HL-60 (cell line): ENCODE results near the gene KRTAP2-1.

Source experiments
- DNase-seq, 2 experiments: peaks; one replicate each; pipeline ENCODE4 v3.0.0-alpha.2; 2010 to 2020; ENCODE audit warnings: low read depth in 1 of 2, low spot score in 1 of 2
- H3K27ac ChIP-seq: fragments of 250-450 bp; sonication (Bioruptor Pico); replicated peaks from 2 replicates; pipeline ENCODE4 v1.5.1; 2020; ENCODE audit warnings: mild to moderate bottlenecking, moderate library complexity
- H3K27me3 ChIP-seq: fragments of 250-450 bp; sonication (Bioruptor Pico); 2 replicates; pipeline ENCODE4 v1.5.1; 2021; ENCODE audit warnings: mild to moderate bottlenecking, moderate library complexity; ENCODE audit not compliant: insufficient read depth, poor library complexity, severe bottlenecking
- H3K4me3 ChIP-seq: replicated peaks from 2 replicates; pipeline ENCODE4 v1.5.1; 2011; ENCODE audit warnings: mild to moderate bottlenecking, control low read depth, low read length; ENCODE audit not compliant: insufficient read depth
- CTCF ChIP-seq: IDR thresholded peaks from one replicate; pipeline ENCODE4 v1.5.1; 2011; ENCODE audit warnings: low read length, control low read depth, inconsistent platforms; ENCODE audit not compliant: insufficient read depth
- GABPA ChIP-seq: IDR thresholded peaks from 2 replicates; pipeline ENCODE4 v1.6.1; 2012; ENCODE audit warnings: low read depth
- POLR2AphosphoS5 ChIP-seq: IDR thresholded peaks from 2 replicates; pipeline ENCODE4 v1.6.1; 2012; ENCODE audit warnings: low read depth
- REST ChIP-seq: IDR thresholded peaks from 2 replicates; pipeline ENCODE4 v1.6.1; 2012; ENCODE audit warnings: low read depth; ENCODE audit not compliant: insufficient replicate concordance
- SPI1 ChIP-seq: IDR thresholded peaks from 2 replicates; pipeline ENCODE4 v1.6.1; 2012; ENCODE audit warnings: low read depth, mild to moderate bottlenecking, borderline replicate concordance

The KRTAP2-1 gene

DNA sequence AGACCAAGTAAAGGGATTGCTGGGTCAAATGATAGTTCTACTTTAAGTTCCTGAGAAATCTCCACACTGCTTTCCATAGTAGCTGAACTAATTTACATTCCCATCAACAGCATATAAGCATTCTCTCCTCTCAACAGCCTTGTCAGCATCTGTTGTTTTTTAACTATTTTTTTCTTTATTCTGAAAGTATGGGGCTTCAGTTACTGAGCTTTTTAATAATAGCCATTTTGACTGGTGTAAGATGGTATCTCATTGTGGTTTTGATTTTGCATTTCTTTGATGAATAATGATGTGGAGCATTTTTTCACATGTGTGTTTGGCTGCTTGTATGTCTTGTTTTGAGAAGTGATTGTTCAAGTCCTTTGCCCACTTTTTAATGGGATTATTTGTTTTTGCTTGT lies 5.5 kb upstream of the KRTAP2-1 start:
- H3K27me3 ChIP-seq = no peaks in the 10 kb centered on the region
- no peak overlapping the region for H3K27ac ChIP-seq
- TF ChIP-seq SPI1 (no peak), GABPA (no peak), REST (no peak), CTCF (no peak)
- no peak overlapping the region for H3K4me3 ChIP-seq
- DNase-seq = no peak

GRCh38 chr17:41049110-41049509 lies 2.0 kb upstream of the KRTAP2-1 start:
- H3K27me3 ChIP-seq = no peaks in the 10 kb centered on the region
- H3K27ac ChIP-seq = no peak overlapping the region
- H3K4me3 ChIP-seq = no peak overlapping the region
- no peak for DNase-seq
- no peak for TF ChIP-seq POLR2AphosphoS5
- no peak for TF ChIP-seq CTCF
- TF ChIP-seq SPI1 = no peak
- TF ChIP-seq GABPA = no peak
- TF ChIP-seq REST = no peak

DNA sequence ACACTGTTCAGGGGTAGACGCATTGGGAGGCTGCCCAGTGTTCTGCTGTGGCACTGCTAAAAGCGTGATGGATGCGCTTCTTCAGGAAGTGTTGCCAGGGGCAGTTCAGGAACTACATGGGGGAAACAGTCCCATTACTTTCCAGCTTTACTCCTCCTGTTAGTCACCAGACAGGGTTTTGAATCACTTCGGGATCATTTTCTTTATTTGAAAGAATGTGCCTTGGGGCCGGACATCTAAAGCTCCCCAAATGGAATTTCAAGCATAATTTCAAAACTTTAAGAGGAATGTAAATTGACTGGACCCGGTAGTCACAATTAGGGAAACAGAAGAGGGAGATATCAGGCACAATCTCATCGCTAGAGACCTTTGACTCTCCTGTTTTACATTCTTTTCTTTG lies 1.3 kb upstream of the KRTAP2-1 start:
- no peak overlapping the region for H3K27ac ChIP-seq
- TF ChIP-seq POLR2AphosphoS5 (no peak), GABPA (no peak), CTCF (no peak), SPI1 (no peak), REST (no peak)
- no peak overlapping the region for H3K4me3 ChIP-seq

More for the DNA sequence above, 1.3 kb upstream of the KRTAP2-1 start:
- no peaks in the 10 kb centered on the region for H3K27me3 ChIP-seq
- DNase-seq = no peak
